Measurements from ENCODE around the gene SON.

- TF ChIP-seq POLR2A (IDR thresholded peaks at IDR 0.05; ENCODE audit: low read depth, low read length) (no peak), TAF1 (IDR thresholded peaks at IDR 0.05; ENCODE audit: borderline replicate concordance, low read depth, low read length) (no peak)
Measured at GRCh38 chr21:33569991-33570390, 27.2 kb downstream of the SON start.

All from GM12892 (cell line).